ENCODE measurements around the gene KCNB1. TPM values are rescaled to one million over a fixed set of nuclear protein-coding genes. Genes with fewer than 3 reads are reported as not detected.

KCNB1 gene
- total RNA-seq, 1 donor from 2014 or later: 21.3 TPM

GRCh38 chr20:49404461-49404860, 78.0 kb downstream of the KCNB1 start:
- TF ChIP-seq CTCF (IDR thresholded peaks at IDR 0.05): no peak
- peaks cover 5% of the 10 kb centered on the region for H3K36me3 Mint-ChIP-seq (ENCODE audit: unreplicated experiment)
- peaks cover 57% of the 10 kb centered on the region for H3K4me1 Mint-ChIP-seq (ENCODE audit: unreplicated experiment)
- no peak overlapping the region for H3K27ac Mint-ChIP-seq (ENCODE audit: unreplicated experiment)
- H3K9me3 Mint-ChIP-seq (ENCODE audit: unreplicated experiment): no peaks in the 10 kb centered on the region
- H3K27me3 Mint-ChIP-seq (ENCODE audit: unreplicated experiment): no peaks in the 10 kb centered on the region
- DNase-seq (ENCODE audit: extremely low spot score, unreplicated experiment): no peak
- H3K4me3 Mint-ChIP-seq (ENCODE audit: unreplicated experiment): no peak overlapping the region

- Mint-ChIP-seq H3K27me3 (ENCODE audit: unreplicated experiment) (no peaks in the 10 kb centered on the region), H3K36me3 (ENCODE audit: unreplicated experiment) (peaks cover 5% of the 10 kb centered on the region), H3K4me1 (ENCODE audit: unreplicated experiment) (peaks cover 55% of the 10 kb centered on the region), H3K27ac (ENCODE audit: unreplicated experiment) (no peak overlapping the region), H3K4me3 (ENCODE audit: unreplicated experiment) (no peak overlapping the region), H3K9me3 (ENCODE audit: unreplicated experiment) (no peaks in the 10 kb centered on the region)
- TF ChIP-seq CTCF (IDR thresholded peaks at IDR 0.05): no peak
- no peak for DNase-seq (ENCODE audit: extremely low spot score, unreplicated experiment)
These were observed 78.6 kb downstream of the KCNB1 start for GRCh38 chr20:49403911-49404310.

GRCh38 chr20:49403012-49403411, 79.5 kb downstream of the KCNB1 start:
- no peak for DNase-seq (ENCODE audit: extremely low spot score, unreplicated experiment)
- H3K9me3 Mint-ChIP-seq (ENCODE audit: unreplicated experiment): no peaks in the 10 kb centered on the region
- peaks cover 53% of the 10 kb centered on the region for H3K4me1 Mint-ChIP-seq (ENCODE audit: unreplicated experiment)
- no peaks in the 10 kb centered on the region for H3K27me3 Mint-ChIP-seq (ENCODE audit: unreplicated experiment)
- peaks cover 5% of the 10 kb centered on the region for H3K36me3 Mint-ChIP-seq (ENCODE audit: unreplicated experiment)
- TF ChIP-seq CTCF (IDR thresholded peaks at IDR 0.05): no peak
- no peak overlapping the region for H3K4me3 Mint-ChIP-seq (ENCODE audit: unreplicated experiment)
- H3K27ac Mint-ChIP-seq (ENCODE audit: unreplicated experiment): no peak overlapping the region

- no peak for DNase-seq (ENCODE audit: extremely low spot score, unreplicated experiment)
- Mint-ChIP-seq H3K36me3 (ENCODE audit: unreplicated experiment) (peaks cover 3% of the 10 kb centered on the region), H3K4me1 (ENCODE audit: unreplicated experiment) (peaks cover 58% of the 10 kb centered on the region), H3K4me3 (ENCODE audit: unreplicated experiment) (peak overlapping the region; percentile 9), H3K9me3 (ENCODE audit: unreplicated experiment) (no peaks in the 10 kb centered on the region), H3K27me3 (ENCODE audit: unreplicated experiment) (no peaks in the 10 kb centered on the region), H3K27ac (ENCODE audit: unreplicated experiment) (peak overlapping the region; percentile 91)
- TF ChIP-seq CTCF (IDR thresholded peaks at IDR 0.05): no peak
These were observed 81.6 kb downstream of the KCNB1 start for GRCh38 chr20:49400904-49401303.

GRCh38 chr20:49400410-49400809, 82.1 kb downstream of the KCNB1 start:
- DNase-seq (ENCODE audit: extremely low spot score, unreplicated experiment): no peak
- no peak for TF ChIP-seq CTCF (IDR thresholded peaks at IDR 0.05)
- H3K36me3 Mint-ChIP-seq (ENCODE audit: unreplicated experiment): peaks cover 3% of the 10 kb centered on the region
- no peak overlapping the region for H3K4me3 Mint-ChIP-seq (ENCODE audit: unreplicated experiment)
- peak overlapping the region; percentile 91 for H3K27ac Mint-ChIP-seq (ENCODE audit: unreplicated experiment)
- H3K27me3 Mint-ChIP-seq (ENCODE audit: unreplicated experiment): no peaks in the 10 kb centered on the region
- H3K9me3 Mint-ChIP-seq (ENCODE audit: unreplicated experiment): no peaks in the 10 kb centered on the region
- peaks cover 54% of the 10 kb centered on the region for H3K4me1 Mint-ChIP-seq (ENCODE audit: unreplicated experiment)

Measured in osteocyte (in vitro differentiated cells).